DMS153 (cell line): Measurements from ENCODE around the gene MYO1H.

ENCODE experiments used
- DNase-seq: peaks from one replicate; lab custom pipeline; 2025; lab: John Stamatoyannopoulos, UW

Gene MYO1H

GRCh38 chr12:109493938-109494337 lies 146.2 kb downstream of the MYO1H start:
- no peak for DNase-seq

- no peak for DNase-seq
Measured at GRCh38 chr12:109494348-109494881, 146.7 kb downstream of the MYO1H start.

- no peak for DNase-seq
Measured at GRCh38 chr12:109495012-109495411, 147.3 kb downstream of the MYO1H start.

- no peak for DNase-seq
Measured at GRCh38 chr12:109496306-109496705, 148.6 kb downstream of the MYO1H start.

GRCh38 chr12:109497675-109498074 lies 150.0 kb downstream of the MYO1H start:
- DNase-seq, result no peak
